NOMO-1 treated with DMSO at 0.1 percent for 48 hours (cell line): ENCODE measurements around the gene CIAO2B.
"Not testable (repeated sequence)": the region's sequence is repeated elsewhere in the genome, so short reads cannot be mapped to it uniquely, and the experiment has no call there.

Experiments used
- DNase-seq: peaks from one replicate; lab custom pipeline; 2025; ENCODE audit not compliant: unreplicated experiment; lab: John Stamatoyannopoulos, UW

CIAO2B gene

DNA sequence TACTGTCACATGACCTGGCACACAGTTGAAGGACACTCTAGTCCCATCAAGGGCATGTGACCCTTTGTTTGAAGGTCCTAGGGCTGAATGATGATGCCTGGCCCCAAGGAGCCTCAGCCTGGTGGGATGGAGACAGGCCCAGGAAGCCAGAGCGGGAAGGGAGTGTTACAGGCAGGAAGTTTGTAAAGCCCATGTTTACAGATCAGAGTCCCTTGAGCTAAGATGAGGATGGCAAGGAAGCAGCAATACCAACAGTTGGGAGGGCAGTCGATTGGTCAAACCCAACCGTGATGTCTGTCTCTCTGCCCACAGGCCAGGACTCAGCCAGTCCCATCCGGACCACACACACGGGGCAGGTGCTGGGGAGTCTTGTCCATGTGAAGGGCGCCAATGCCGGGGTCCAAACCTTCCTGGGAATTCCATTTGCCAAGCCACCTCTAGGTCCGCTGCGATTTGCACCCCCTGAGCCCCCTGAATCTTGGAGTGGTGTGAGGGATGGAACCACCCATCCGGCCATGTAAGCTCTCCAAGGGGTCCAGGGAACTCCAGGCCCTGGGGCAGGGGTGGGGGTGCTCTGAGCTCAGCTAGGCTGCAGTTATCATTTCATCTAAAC, 3.6 kb upstream of the CIAO2B start:
- no peak for DNase-seq

DNA sequence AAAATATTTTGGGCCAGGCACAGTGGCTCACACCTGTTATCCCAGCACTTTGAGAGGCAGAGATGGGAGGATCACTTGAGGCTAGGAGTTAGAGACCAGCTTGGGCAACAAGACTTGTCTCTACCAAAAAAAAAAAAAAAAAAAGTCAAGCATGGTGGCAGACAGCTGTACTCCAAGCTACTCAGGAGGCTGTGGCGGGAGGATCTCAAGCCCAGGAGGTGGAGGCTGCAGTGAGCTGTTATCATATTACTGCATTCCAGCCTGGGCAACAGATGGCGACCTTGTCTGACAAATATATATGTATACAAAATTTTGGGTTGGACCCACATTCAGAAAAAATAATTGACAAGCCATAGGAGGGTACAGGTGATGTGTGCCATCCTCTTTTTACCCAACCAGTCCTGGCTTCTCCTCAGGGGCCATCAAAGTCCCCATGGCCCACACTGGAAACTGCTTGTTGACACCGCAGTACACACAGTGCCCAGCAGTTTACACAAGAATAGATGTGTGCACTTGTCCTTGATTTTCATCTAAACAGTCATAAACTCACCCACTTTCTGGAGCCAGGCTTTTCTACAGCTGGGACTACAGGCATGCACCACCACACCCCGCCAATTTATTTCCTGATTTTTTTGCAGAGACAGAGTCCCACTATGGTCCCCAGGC, 2.8 kb upstream of the CIAO2B start:
- DNase-seq: no peak

- no peak for DNase-seq
Measured at GRCh38 chr16:66936462-66936861, 2.3 kb upstream of the CIAO2B start.

DNA sequence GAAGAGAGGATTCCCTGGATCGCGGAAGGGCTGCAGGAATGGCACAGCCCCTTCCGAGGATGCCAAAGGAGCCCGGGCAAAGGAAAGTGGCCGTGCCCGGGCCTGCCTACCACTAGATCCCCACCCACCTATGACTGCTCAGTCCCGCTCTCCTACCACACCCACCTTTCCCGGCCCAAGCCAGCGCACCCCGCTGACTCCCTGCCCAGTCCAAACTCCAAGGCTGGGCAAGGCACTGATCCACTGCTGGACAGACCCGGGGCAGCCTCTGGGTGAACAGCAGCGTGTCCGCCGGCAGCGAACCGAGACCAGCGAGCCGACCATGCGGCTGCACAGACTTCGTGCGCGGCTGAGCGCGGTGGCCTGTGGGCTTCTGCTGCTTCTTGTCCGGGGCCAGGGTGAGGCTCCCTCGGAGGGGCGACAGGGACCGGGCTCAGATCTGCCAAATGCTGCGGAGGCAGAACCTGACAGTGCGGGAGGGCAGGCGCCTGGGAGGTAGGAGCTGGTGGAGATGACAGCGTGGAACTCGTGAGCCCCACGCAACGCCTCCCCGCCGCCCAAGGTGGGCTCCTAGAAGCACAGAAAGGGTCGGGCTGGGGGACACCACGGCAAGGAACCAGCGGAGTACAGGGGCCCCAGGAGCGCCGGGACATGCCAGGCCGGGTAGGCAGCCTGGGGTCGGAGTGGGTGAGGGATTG, 1.3 kb upstream of the CIAO2B start, which contains the start of gene CES2:
Gene CES2 (plus strand): TSS at position 203 of the 698 bp plus-strand sequence. CDS start 120 bp downstream, at position 323.
- DNase-seq: no peak

- DNase-seq: not testable (repeated sequence)
Measured at GRCh38 chr16:66934839-66935313, 674 bp upstream of the CIAO2B start.

- no peak for DNase-seq
Measured at GRCh38 chr16:66933776-66934137, 445 bp downstream of the CIAO2B start.

DNA sequence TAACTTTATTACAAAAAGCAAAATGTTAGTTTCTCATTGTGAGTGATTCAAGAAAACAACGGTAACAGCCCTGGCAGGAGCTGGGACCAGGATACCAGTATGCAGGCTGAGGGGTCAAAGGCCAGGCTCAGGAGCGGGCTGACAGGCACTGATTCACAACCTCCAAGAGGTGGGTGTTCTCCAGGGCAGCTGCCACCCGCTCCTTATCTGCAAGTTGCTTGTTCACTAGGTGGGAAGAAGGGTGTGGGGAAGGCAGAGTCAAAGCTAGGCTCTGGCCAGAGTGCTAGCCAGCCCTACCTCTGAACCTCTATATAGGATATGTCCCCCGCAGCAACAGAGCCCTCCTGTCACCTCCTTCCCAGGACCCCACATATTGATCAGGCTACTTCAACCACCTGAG, 2.1 kb downstream of the CIAO2B start:
- DNase-seq: no peak

GRCh38 chr16:66931665-66932064, 2.5 kb downstream of the CIAO2B start:
- DNase-seq: no peak

DNA sequence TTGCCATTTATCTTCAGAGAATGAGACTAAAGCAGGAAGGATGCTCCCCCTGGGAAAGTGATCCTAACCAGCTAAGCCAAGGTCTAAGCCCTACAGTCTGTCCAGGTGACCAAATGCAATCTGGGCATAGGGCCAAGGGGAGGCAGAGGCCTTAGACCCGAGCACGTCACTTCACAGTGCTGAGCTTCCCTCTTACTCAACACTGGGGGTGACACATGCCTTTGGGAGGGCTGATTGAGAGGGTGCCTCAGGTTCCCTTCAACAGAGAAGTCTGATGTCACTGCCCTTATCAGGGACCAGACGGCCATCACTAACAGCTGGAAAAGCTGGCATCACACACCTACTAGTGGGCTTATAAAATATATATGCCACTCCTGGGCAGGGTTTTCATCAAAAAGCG, 4.0 kb downstream of the CIAO2B start:
- DNase-seq: no peak

DNA sequence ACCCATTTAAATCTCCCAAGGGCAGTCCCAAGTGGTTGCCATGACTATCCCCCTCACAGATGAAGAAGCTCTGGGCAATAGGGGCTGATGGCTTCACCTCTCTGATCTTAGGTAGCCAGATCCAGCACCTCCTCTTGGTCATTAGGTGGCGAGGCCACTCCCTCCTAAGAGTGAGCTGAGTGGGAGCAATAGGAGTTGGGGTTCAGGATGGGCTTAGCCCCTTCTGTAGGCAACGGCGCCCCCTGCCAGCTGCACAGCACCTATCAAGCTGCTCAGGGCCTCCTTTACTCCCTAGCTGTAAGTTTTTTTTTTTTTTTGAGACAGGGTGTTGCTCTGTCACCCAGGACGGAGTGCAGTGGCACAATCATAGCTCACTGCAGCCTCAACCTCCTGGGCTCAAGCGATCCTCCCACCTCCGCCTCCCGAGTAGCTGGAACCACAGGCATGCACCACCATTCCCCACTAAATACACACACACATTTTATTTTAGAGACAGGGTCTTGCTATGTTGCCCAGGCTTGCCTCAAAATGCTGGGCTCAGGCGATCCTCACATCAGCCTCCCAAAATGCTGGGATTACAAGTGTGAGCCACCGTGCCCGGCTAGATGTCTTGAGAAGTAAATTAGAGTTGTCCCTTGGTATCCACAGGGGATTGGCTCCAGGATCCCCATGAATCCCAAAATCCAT, 5.4 kb downstream of the CIAO2B start:
- no peak for DNase-seq

DNA sequence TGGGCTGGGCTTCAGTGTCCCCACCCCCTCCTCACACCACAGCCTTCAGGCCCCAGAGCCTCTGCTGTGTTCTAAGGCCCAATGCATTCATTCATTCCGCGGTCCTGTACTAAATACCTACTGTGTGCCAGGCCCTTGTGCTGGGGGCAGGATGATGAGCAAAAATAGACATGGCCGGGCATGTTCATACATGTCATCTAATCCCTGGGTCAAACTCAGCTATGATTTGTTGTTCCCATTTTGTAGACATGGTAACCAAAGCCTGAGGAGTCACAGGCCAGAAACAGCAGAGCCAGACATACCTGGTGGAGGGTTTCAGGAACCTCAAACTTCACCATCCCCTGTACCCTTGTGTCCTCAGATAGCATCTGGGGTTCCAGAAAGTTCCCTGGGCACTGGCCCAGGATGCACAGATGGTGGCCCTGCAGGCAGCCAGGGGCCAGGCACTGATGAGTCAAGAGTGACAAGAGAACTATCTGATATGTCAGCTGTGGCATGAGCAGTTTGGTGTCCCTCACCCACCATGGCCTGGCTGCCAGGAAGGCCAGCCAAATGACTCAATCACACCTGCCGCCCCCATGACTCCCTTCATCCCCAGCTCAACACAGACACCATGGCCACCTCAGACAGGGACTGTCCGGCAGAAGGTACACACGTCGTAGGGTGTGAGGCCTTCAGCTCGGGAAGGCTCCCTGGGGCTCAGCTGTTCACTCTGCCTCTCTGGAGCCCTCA, 6.1 kb downstream of the CIAO2B start:
- DNase-seq: no peak

DNA sequence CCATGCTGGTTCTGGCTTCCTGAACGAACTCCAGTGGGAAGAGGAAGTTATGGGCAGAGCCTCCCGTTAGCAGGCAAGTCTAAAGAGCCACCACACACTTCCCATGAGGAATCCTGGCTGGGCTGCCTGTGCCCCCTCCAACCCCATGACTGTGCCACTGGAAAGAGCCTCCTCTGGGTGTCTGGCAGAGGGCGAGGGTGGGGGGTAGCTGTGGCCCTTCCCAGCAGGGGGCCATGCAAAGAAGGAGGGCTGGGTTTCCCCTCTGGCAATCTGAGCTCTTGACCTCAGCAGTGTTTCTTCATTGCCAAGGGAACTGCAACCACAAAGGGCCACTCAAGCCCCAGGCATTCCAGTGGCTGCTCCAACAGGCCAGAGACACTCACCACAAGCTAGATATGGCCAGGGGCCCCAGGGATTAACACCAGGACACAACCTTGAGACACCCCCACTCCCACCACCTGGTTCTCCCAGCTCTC, 7.2 kb downstream of the CIAO2B start:
- DNase-seq: no peak

GRCh38 chr16:66926171-66926947, 7.8 kb downstream of the CIAO2B start:
- no peak for DNase-seq

GRCh38 chr16:66925322-66925840, 8.8 kb downstream of the CIAO2B start, which contains the start of gene RRAD:
RRAD (minus strand) TSS chr16:66925535; CDS start chr16:66925179, 356 bp downstream.
- DNase-seq: no peak

- peak; percentile 22 for DNase-seq
Measured at GRCh38 chr16:66924527-66925321, 9.5 kb downstream of the CIAO2B start.

GRCh38 chr16:66923866-66924265, 10.3 kb downstream of the CIAO2B start:
- DNase-seq: no peak

DNA sequence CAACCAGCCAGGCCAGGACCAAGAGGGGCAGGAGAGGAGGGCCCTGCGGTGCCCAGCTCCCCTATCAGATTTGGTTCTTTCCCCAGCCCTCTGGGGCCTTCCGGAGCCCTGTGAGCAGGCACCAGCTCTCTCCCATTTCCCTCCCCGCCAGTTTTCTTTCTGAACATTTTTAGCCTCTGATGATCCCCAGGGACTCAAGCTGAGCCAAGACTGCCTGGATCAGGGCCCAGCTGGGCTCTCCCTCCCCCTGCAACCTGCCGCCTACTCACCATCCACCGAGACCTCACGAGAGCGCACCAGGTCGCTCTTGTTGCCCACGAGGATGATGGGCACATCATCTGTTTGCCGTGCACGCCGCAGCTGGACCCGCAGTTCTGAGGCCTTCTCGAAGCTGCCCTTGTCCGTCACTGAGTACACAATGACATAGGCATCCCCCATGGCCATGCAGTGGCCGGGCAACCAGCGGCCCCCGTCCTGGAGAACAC, 10.9 kb downstream of the CIAO2B start:
- no peak for DNase-seq

GRCh38 chr16:66921729-66922450, 12.3 kb downstream of the CIAO2B start:
- DNase-seq: no peak
